HepG2 (cell line): ENCODE data around the gene GLRX5. TPM values are rescaled to one million over a fixed set of nuclear protein-coding genes. Genes with fewer than 3 reads are reported as not detected.

ENCODE experiments used
- ATAC-seq: fragments of 200-7000 bp; cut with Tn5 transposase; 3 replicates; pipeline ENCODE4 v1.9.1; 2020; ENCODE audit warnings: mild to moderate bottlenecking, moderate library complexity
- BruUV-seq: library from RNA; stranded (reverse); fragments of 400-500 nt; replicated peaks from 2 replicates; lab custom pipeline; 2021; lab: Mats Ljungman, UMichigan
- CTCF ChIA-PET: fragments of 300-600 bp; formaldehyde crosslinking; extraction: SDS; loops from one replicate; lab custom pipeline; 2021; ENCODE audit warnings: low total read pairs, inconsistent platforms, low intra/inter-chr PET ratio; lab: Yijun Ruan, JAX
- POLR2A ChIA-PET: fragments of 350-600 bp; sonication (Branson Sonifier 250); formaldehyde crosslinking; loops from one replicate; lab custom pipeline; 2020; ENCODE audit warnings: antibody characterized with exemption, inconsistent platforms; lab: Yijun Ruan, JAX
- DNase-seq: peaks from one replicate; pipeline ENCODE4 v3.0.0-alpha.2; 2015; ENCODE audit warnings: low spot score
- FAIRE-seq: peaks from 3 replicates; lab custom pipeline; 2011; peaks lifted over from hg19 to GRCh38; lab: Jason Lieb, UNC
- H2AFZ ChIP-seq: one replicate; pipeline ENCODE4 v1.6.1; 2011; ENCODE audit warnings: low read length, inconsistent platforms
- H3K27ac ChIP-seq: fragments of 300-600 bp; 3 replicates; pipeline ENCODE4 v1.8.0; 2011; ENCODE audit warnings: mixed run types, mild to moderate bottlenecking, mixed read lengths, low read length, inconsistent platforms; ENCODE audit not compliant: insufficient read depth; ENCODE audit errors: extremely low read length
- H3K27me3 ChIP-seq, 2 experiments: fragments of 200-600 bp in 1 of 2; 2 replicates in 1 of 2; 3 replicates in 1 of 2; pipeline versions ENCODE4 v1.6.0 to v1.8.0; 2011; ENCODE audit warnings: low read length in 2 of 2, mild to moderate bottlenecking in 2 of 2, moderate library complexity in 2 of 2, inconsistent platforms in 1 of 2; ENCODE audit not compliant: insufficient read depth in 2 of 2, control insufficient read depth in 1 of 2
- H3K36me3 ChIP-seq, 2 experiments: fragments of 200-600 bp in 1 of 2; replicated peaks in 1 of 2; 2 replicates in 1 of 2; 3 replicates in 1 of 2; pipeline versions ENCODE4 v1.5.1 to v1.8.0; 2011; ENCODE audit warnings: low read length in 2 of 2, inconsistent platforms in 1 of 2; ENCODE audit not compliant: insufficient read depth in 2 of 2, control insufficient read depth in 1 of 2
- H3K4me1 ChIP-seq: 2 replicates; pipeline ENCODE4 v1.5.1; 2012; ENCODE audit warnings: low read length, inconsistent platforms; ENCODE audit not compliant: insufficient read depth
- H3K4me2 ChIP-seq: 2 replicates; pipeline ENCODE4 v1.6.0; 2011; ENCODE audit warnings: low read depth, low read length, inconsistent platforms
- H3K4me3 ChIP-seq, 3 experiments: fragments of 200-600 bp in 1 of 3; sonication (generic), shearing (Covaris generic) in 1 of 3; replicated peaks in 1 of 3; 2 replicates each; pipeline ENCODE4 v1.5.1; 2011 to 2016; ENCODE audit warnings: low read length in 3 of 3, inconsistent platforms in 2 of 3, low read depth in 2 of 3, mild to moderate bottlenecking in 2 of 3, control low read depth in 1 of 3, mixed read lengths in 1 of 3; ENCODE audit not compliant: insufficient read depth in 1 of 3
- H3K79me2 ChIP-seq: one replicate; pipeline ENCODE4 v1.6.1; 2011; ENCODE audit warnings: low read length, inconsistent platforms; ENCODE audit not compliant: insufficient read depth
- H3K9ac ChIP-seq: 2 replicates; pipeline ENCODE4 v1.6.0; 2011; ENCODE audit warnings: mild to moderate bottlenecking, low read depth, low read length, inconsistent platforms; ENCODE audit not compliant: insufficient read depth
- H3K9me3 ChIP-seq: 2 replicates; pipeline ENCODE4 v1.5.1; 2012; ENCODE audit warnings: mild to moderate bottlenecking, low read length
- H4K20me1 ChIP-seq: 2 replicates; pipeline ENCODE4 v1.6.0; 2011; ENCODE audit warnings: inconsistent platforms, mild to moderate bottlenecking, low read length, moderate library complexity; ENCODE audit not compliant: insufficient read depth
- ARID3A ChIP-seq: IDR thresholded peaks from 2 replicates; pipeline ENCODE4 v1.6.1; 2012; ENCODE audit warnings: low read depth, low read length, improper control_type of control experiment
- CTCF ChIP-seq: sonication (generic); formaldehyde crosslinking; IDR thresholded peaks from 2 replicates; pipeline ENCODE4 v1.5.0; 2020; ENCODE audit warnings: mild to moderate bottlenecking, missing genetic modification reagents, moderate library complexity
- NFAT5 ChIP-seq: sonication (generic); formaldehyde crosslinking; IDR thresholded peaks from 2 replicates; pipeline ENCODE4 v1.4.0; 2020; ENCODE audit warnings: missing genetic modification reagents
- RAD21 ChIP-seq: fragments of 450-650 bp; formaldehyde crosslinking; IDR thresholded peaks from 2 replicates; pipeline ENCODE4 v1.5.0; 2020; ENCODE audit warnings: mild to moderate bottlenecking
- RBM39 ChIP-seq: fragments of 200-400 bp; formaldehyde crosslinking; IDR thresholded peaks from one replicate; pipeline ENCODE4 v1.6.1; 2018; ENCODE audit warnings: antibody characterized with exemption, mild to moderate bottlenecking, low read depth, low read length; ENCODE audit not compliant: poor library complexity, severe bottlenecking
- RFX5 ChIP-seq: IDR thresholded peaks from 2 replicates; pipeline ENCODE4 v1.6.1; 2011; ENCODE audit warnings: low read depth, low read length, improper control_type of control experiment
- STAG1 ChIP-seq: sonication (generic); formaldehyde crosslinking; IDR thresholded peaks from 2 replicates; pipeline ENCODE4 v1.4.0; 2020; ENCODE audit warnings: missing genetic modification reagents
- TERF1 ChIP-seq: sonication (generic); formaldehyde crosslinking; IDR thresholded peaks from 2 replicates; pipeline ENCODE4 v1.8.0; 2022; ENCODE audit warnings: mild to moderate bottlenecking, missing genetic modification reagents, moderate library complexity
- ZBTB14 ChIP-seq: sonication (generic); formaldehyde crosslinking; IDR thresholded peaks from 2 replicates; pipeline ENCODE4 v1.4.0; 2020; ENCODE audit warnings: missing genetic modification reagents
- ZNF383 ChIP-seq: sonication (generic); formaldehyde crosslinking; IDR thresholded peaks from 2 replicates; pipeline ENCODE4 v1.4.0; 2020; ENCODE audit warnings: missing genetic modification reagents, mild to moderate bottlenecking, borderline replicate concordance
- ZNF549 ChIP-seq: sonication (generic); formaldehyde crosslinking; IDR thresholded peaks from 2 replicates; pipeline ENCODE4 v1.5.0; 2020; ENCODE audit warnings: missing genetic modification reagents
- WGBS: methylation state at CpG from one replicate; pipeline ENCODE4 v1.1.6; 2017; ENCODE audit warnings: low lambda C conversion rate; 5-methylcytosine and 5-hydroxymethylcytosine counted together
- in situ Hi-C: cut with HindIII; loops from 2 replicates; pipeline ENCODE4 v1.10.0; 2017; ENCODE audit warnings: low pct_unique_long_range_greater_than_20kb; ENCODE audit not compliant: extremely low pct_ligation_motif_present
- intact Hi-C: fragments of 100-400 bp; cut with micrococcal nuclease; formaldehyde crosslinking; loops from one replicate; pipeline ENCODE4 v1.10.0; 2022; ENCODE audit not compliant: unreplicated experiment
- polyA plus RNA-seq, 8 experiments: library from polyadenylated mRNA; depleted of rRNA in 3 of 8; stranded (reverse) in 7 of 8; unstranded in 1 of 8; fragments of >200 nt; fragmentation: Illumina TruSeq in 4 of 8; extraction: Trizol in 4 of 8; gene quantifications; 2 replicates each; pipeline versions ENCODE4 v1.2.1 to v1.2.3, GENCODE V29; 2011 to 2016; ENCODE audit warnings: low read depth in 4 of 8, missing spikeins in 1 of 8, mixed read lengths in 1 of 8; ENCODE audit not compliant: insufficient read depth in 1 of 8
- total RNA-seq, 5 experiments: library from RNA; depleted of rRNA; stranded (reverse); fragments of >200 nt; fragmentation: Illumina TruSeq; extraction: Trizol; gene quantifications; 2 replicates each; pipeline ENCODE4 v1.2.3, GENCODE V29; 2016; ENCODE audit warnings: low read depth in 1 of 5

Gene GLRX5
- total and polyA plus RNA-seq, 2 of the 13 experiments (the other 11 are each of a cell fraction or from before 2014, with no cell fraction given) = 122 to 146 TPM

GRCh38 chr14:95527387-95528002 is 7.4 kb upstream of the GLRX5 start:
- intact Hi-C loops (loop anchor here (1.0 kb wide), 1 partner anchor 85 kb away; no protein-coding TSS in a partner anchor), in situ Hi-C loops (no loop called here)
- Histone ChIP-seq H3K9me3 (no peaks in the 10 kb centered on the region), H3K4me3 (no peak overlapping the region), H3K9ac (no peak overlapping the region), H3K27me3 (no peaks in the 10 kb centered on the region), H3K27ac (peak overlapping the region; percentile 99), H3K36me3 (peaks cover 0 to 5% of the 10 kb centered on the region in 2 experiments; a peak in 1 of 5 replicates), H2AFZ (no peak overlapping the region), H3K4me1 (peaks cover 91% of the 10 kb centered on the region), H4K20me1 (no peaks in the 10 kb centered on the region; the same call in 1 of the 2 replicates), H3K79me2 (peaks cover 58% of the 10 kb centered on the region), H3K4me2 (no peak overlapping the region)
- no peak for ATAC-seq
- ChIA-PET POLR2A (interaction anchor here (0.9 to 6.2 kb wide), 6 partner anchors 8 to 82 kb away, joined by 3 to 129 read pairs (median 86); partner anchors contain the start of genes GLRX5 and SYNE3), CTCF (interaction anchor here (1.0 to 2.7 kb wide), 2 partner anchors 75 to 85 kb away, joined by 4 to 18 read pairs; no protein-coding TSS in a partner anchor)
- no TSS peak for BruUV-seq
- peak; percentile 36 for DNase-seq
- FAIRE-seq = no peak
- WGBS = 81% methylated on average over 4 of the region's 4 CpGs
- TF ChIP-seq RAD21 (CRISPR knock-in tag) = 0 out of 2 replicates have a peak, but pooled peaks have one; percentile 36
- TF ChIP-seq ARID3A = peak; percentile 48; the same call in 1 of the 2 replicates
- peak; percentile 60 for TF ChIP-seq STAG1 (CRISPR knock-in tag)
- TF ChIP-seq NFAT5 (CRISPR knock-in tag) = no peak
- no peak for TF ChIP-seq RFX5
- no peak for TF ChIP-seq ZNF549 (CRISPR knock-in tag)
- no peak for TF ChIP-seq RBM39
- no peak for TF ChIP-seq ZNF383 (CRISPR knock-in tag)
- no peak for TF ChIP-seq TERF1
- no peak for TF ChIP-seq ZBTB14
- peak; percentile 64 for TF ChIP-seq CTCF
